Adrenal gland (tissue), 5 donors: Measurements from ENCODE around the gene BMP6.

Experiments
- POLR2A ChIP-seq, 2 donors: fragments of 450-650 bp; IDR thresholded peaks; one replicate each; pipeline ENCODE4 v1.6.1; 2017; ENCODE audit warnings: antibody characterized with exemption in 2 of 2, mild to moderate bottlenecking in 2 of 2, moderate library complexity in 1 of 2
- TF ChIP-seq, protein P1 (sequence below), 6 experiments: fragments of 450-650 bp in 4 of 6; fragments of 200-600 bp in 2 of 6; sonication (generic) in 1 of 6; IDR thresholded peaks; 1 replicate in 5 of 6; 2 replicates in 1 of 6; pipeline versions ENCODE4 v1.5.1 to v1.8.0; 2016 to 2021; ENCODE audit warnings: antibody characterized with exemption in 6 of 6, mild to moderate bottlenecking in 2 of 6, moderate library complexity in 1 of 6
- donor health status: DM: no; HTN: no; CAD: no.

- TF ChIP-seq, protein P1, sequence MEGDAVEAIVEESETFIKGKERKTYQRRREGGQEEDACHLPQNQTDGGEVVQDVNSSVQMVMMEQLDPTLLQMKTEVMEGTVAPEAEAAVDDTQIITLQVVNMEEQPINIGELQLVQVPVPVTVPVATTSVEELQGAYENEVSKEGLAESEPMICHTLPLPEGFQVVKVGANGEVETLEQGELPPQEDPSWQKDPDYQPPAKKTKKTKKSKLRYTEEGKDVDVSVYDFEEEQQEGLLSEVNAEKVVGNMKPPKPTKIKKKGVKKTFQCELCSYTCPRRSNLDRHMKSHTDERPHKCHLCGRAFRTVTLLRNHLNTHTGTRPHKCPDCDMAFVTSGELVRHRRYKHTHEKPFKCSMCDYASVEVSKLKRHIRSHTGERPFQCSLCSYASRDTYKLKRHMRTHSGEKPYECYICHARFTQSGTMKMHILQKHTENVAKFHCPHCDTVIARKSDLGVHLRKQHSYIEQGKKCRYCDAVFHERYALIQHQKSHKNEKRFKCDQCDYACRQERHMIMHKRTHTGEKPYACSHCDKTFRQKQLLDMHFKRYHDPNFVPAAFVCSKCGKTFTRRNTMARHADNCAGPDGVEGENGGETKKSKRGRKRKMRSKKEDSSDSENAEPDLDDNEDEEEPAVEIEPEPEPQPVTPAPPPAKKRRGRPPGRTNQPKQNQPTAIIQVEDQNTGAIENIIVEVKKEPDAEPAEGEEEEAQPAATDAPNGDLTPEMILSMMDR (IDR thresholded peaks at IDR 0.05): no peak
- TF ChIP-seq POLR2A (IDR thresholded peaks at IDR 0.05): no peak
These were observed 168.6 kb downstream of the BMP6 start for GRCh38 chr6:7894262-7895124.
